OCI-LY1 (cell line): ENCODE results near the gene EHMT2.

Experiments
- H2AFZ ChIP-seq: fragments of 200-600 bp; sonication (generic), shearing (Covaris generic); 2 replicates; pipeline ENCODE4 v1.6.0; 2014; ENCODE audit warnings: antibody characterized with exemption, mild to moderate bottlenecking, low read length
- H3F3A ChIP-seq: fragments of 200-600 bp; sonication (generic), shearing (Covaris generic); 2 replicates; pipeline ENCODE4 v1.6.0; 2014; ENCODE audit warnings: mild to moderate bottlenecking, antibody characterized with exemption, low read length, moderate library complexity; ENCODE audit not compliant: insufficient read depth
- H3K27ac ChIP-seq: fragments of 200-600 bp; sonication (generic); 2 replicates; pipeline ENCODE4 v1.5.1; 2014; ENCODE audit warnings: low read length, mixed run types, mild to moderate bottlenecking, low read depth; ENCODE audit not compliant: poor library complexity, severe bottlenecking
- H3K27me3 ChIP-seq: fragments of 200-600 bp; sonication (generic); 2 replicates; pipeline ENCODE4 v1.6.0; 2014; ENCODE audit warnings: antibody characterized with exemption, mild to moderate bottlenecking, low read length, moderate library complexity; ENCODE audit not compliant: insufficient read depth
- H3K36me3 ChIP-seq: fragments of 200-600 bp; sonication (generic); 2 replicates; pipeline ENCODE4 v1.6.1; 2014; ENCODE audit warnings: mild to moderate bottlenecking, antibody characterized with exemption, low read length, moderate library complexity, mixed read lengths; ENCODE audit not compliant: insufficient read depth
- H3K4me1 ChIP-seq: fragments of 200-600 bp; sonication (generic); 2 replicates; pipeline ENCODE4 v1.5.1; 2014; ENCODE audit warnings: mild to moderate bottlenecking, low read length, moderate library complexity; ENCODE audit not compliant: insufficient read depth, severe bottlenecking
- H3K4me2 ChIP-seq: fragments of 200-600 bp; sonication (generic), shearing (Covaris generic); 2 replicates; pipeline ENCODE4 v1.6.1; 2014; ENCODE audit warnings: low read length
- H3K4me3 ChIP-seq: fragments of 200-600 bp; sonication (generic); 2 replicates; pipeline ENCODE4 v1.5.1; 2014; ENCODE audit warnings: low read length, low read depth, mild to moderate bottlenecking, mixed read lengths; ENCODE audit not compliant: poor library complexity, severe bottlenecking
- H3K79me2 ChIP-seq: fragments of 200-600 bp; shearing (Covaris generic); 2 replicates; pipeline ENCODE4 v1.6.1; 2016; ENCODE audit warnings: mixed run types, low read length, mixed read lengths; ENCODE audit not compliant: insufficient read depth
- H3K9ac ChIP-seq: fragments of 200-600 bp; sonication (generic), shearing (Covaris generic); 2 replicates; pipeline ENCODE4 v1.6.1; 2014; ENCODE audit warnings: mild to moderate bottlenecking, low read length, mixed read lengths
- H3K9me2 ChIP-seq: fragments of 200-600 bp; sonication (generic), shearing (Covaris generic); 2 replicates; pipeline ENCODE4 v1.6.1; 2014; ENCODE audit warnings: low read depth, mild to moderate bottlenecking, low read length, mixed read lengths
- H3K9me3 ChIP-seq: fragments of 200-600 bp; shearing (Covaris generic); 2 replicates; pipeline ENCODE4 v1.6.1; 2014; ENCODE audit warnings: low read length, mixed read lengths
- H4K20me1 ChIP-seq: fragments of 200-600 bp; sonication (generic), shearing (Covaris generic); 2 replicates; pipeline ENCODE4 v1.6.0; 2016; ENCODE audit warnings: mild to moderate bottlenecking, low read length; ENCODE audit not compliant: insufficient read depth
- EZH2 ChIP-seq: fragments of 200-600 bp; sonication (generic), shearing (Covaris generic); IDR thresholded peaks from 2 replicates; pipeline ENCODE4 v1.8.0; 2017; ENCODE audit warnings: borderline replicate concordance, mixed run types, mild to moderate bottlenecking, antibody characterized with exemption, low read length, moderate library complexity, mixed read lengths
- TF ChIP-seq, protein P1 (sequence below): fragments of 200-600 bp; sonication (generic), shearing (Covaris generic); IDR thresholded peaks from 2 replicates; pipeline ENCODE4 v1.5.1; 2017; ENCODE audit warnings: mild to moderate bottlenecking, antibody characterized with exemption, low read length, moderate library complexity, mixed read lengths

The EHMT2 gene

DNA sequence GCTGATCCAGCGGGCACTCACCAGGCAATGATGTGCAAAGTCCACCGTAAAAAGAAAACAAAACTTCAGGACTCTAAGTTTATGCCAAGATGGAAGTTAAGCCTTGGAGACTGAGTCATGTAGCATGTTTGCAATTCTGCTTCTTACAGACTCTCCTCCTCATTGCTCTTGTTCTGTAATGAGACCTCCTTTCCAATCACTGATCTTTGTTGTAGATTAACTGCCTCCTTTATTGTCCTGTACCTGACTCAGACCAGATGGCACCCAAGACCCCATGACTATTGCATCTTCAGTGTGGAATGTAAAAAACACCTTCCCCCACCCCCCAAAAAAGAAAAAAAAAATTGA, 46.0 kb downstream of the EHMT2 start:
- Histone ChIP-seq H3K27me3 (no peaks in the 10 kb centered on the region), H3K4me1 (no peaks in the 10 kb centered on the region), H3K4me3 (no peak overlapping the region), H3K36me3 (no peaks in the 10 kb centered on the region), H2AFZ (no peak overlapping the region), H3K9me3 (0 out of 2 replicates have a peak, but pooled peaks cover 2% of the 10 kb centered on the region), H3K27ac (no peak overlapping the region), H3K4me2 (no peak overlapping the region), H3K79me2 (no peaks in the 10 kb centered on the region), H3K9me2 (no peaks in the 10 kb centered on the region), H3K9ac (no peak overlapping the region), H4K20me1 (no peaks in the 10 kb centered on the region), H3F3A (no peaks in the 10 kb centered on the region)
- TF ChIP-seq, protein P1, sequence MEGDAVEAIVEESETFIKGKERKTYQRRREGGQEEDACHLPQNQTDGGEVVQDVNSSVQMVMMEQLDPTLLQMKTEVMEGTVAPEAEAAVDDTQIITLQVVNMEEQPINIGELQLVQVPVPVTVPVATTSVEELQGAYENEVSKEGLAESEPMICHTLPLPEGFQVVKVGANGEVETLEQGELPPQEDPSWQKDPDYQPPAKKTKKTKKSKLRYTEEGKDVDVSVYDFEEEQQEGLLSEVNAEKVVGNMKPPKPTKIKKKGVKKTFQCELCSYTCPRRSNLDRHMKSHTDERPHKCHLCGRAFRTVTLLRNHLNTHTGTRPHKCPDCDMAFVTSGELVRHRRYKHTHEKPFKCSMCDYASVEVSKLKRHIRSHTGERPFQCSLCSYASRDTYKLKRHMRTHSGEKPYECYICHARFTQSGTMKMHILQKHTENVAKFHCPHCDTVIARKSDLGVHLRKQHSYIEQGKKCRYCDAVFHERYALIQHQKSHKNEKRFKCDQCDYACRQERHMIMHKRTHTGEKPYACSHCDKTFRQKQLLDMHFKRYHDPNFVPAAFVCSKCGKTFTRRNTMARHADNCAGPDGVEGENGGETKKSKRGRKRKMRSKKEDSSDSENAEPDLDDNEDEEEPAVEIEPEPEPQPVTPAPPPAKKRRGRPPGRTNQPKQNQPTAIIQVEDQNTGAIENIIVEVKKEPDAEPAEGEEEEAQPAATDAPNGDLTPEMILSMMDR = no peak

- Histone ChIP-seq H3K4me2 (no peak overlapping the region), H3K9ac (no peak overlapping the region), H3K36me3 (no peaks in the 10 kb centered on the region), H3K4me3 (no peak overlapping the region), H3F3A (no peaks in the 10 kb centered on the region), H3K9me3 (0 out of 2 replicates have a peak, but pooled peaks cover 2% of the 10 kb centered on the region), H4K20me1 (no peaks in the 10 kb centered on the region), H3K27ac (no peak overlapping the region), H2AFZ (no peak overlapping the region), H3K9me2 (no peaks in the 10 kb centered on the region), H3K79me2 (no peaks in the 10 kb centered on the region), H3K27me3 (no peaks in the 10 kb centered on the region), H3K4me1 (no peaks in the 10 kb centered on the region)
- TF ChIP-seq, protein P1 = no peak
- no peak for TF ChIP-seq EZH2
Observed at GRCh38 chr6:31850765-31851484, 46.6 kb downstream of the EHMT2 start.

DNA sequence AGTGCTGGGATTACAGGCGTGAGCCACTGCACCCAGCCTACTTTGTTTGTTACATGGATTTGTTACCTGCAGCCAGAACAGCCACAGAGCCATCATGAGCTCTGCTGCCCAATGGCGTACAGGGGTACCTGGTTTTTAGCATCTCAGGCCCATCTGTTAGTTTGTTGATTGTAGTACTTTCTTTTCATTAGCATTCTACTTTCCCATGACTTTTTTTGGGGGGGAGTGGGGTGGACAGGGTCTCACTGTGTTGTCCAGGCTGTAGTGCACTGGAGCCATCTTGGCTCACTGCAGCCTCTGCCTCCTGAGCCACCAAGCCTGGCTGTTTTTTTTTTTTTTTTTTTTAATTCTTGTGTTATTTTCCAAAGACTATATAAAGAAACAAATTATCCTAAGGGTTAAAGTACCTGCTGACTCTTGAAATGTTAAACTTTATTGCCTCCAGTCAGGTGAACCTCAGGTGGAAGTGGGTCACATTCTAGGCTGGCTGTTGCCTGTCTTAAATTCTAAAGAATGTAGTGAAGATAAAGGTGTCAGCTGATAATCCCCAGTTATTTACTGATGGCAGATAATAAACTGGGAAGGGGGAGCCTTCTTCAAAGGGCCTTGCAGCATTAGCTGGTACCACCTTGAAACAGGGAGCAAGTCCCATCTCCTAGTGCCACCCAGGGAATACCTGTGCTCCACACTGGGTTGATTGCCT, 50.1 kb downstream of the EHMT2 start:
- H4K20me1 ChIP-seq = no peaks in the 10 kb centered on the region
- H3K4me3 ChIP-seq = no peak overlapping the region
- no peaks in the 10 kb centered on the region for H3K9me3 ChIP-seq
- no peaks in the 10 kb centered on the region for H3K9me2 ChIP-seq
- H2AFZ ChIP-seq = no peak overlapping the region
- H3K27me3 ChIP-seq = no peaks in the 10 kb centered on the region
- no peak overlapping the region for H3K4me2 ChIP-seq
- no peak overlapping the region for H3K27ac ChIP-seq
- H3K9ac ChIP-seq = no peak overlapping the region
- no peaks in the 10 kb centered on the region for H3K79me2 ChIP-seq
- H3K36me3 ChIP-seq = no peaks in the 10 kb centered on the region
- H3F3A ChIP-seq = no peaks in the 10 kb centered on the region
- TF ChIP-seq, protein P1 = no peak
- TF ChIP-seq EZH2 = no peak
- peaks cover 5% of the 10 kb centered on the region for H3K4me1 ChIP-seq
